ENCODE results near the gene JMJD8. TPM values are rescaled to one million over a fixed set of nuclear protein-coding genes. Genes with fewer than 3 reads are reported as not detected.

The JMJD8 gene
- total and polyA plus RNA-seq, 5 experiments from 2014 or later = 31.7 to 62.8 (median 41.2) TPM

- no peaks in the 10 kb centered on the region for H3K9me3 Mint-ChIP-seq
- no peaks in the 10 kb centered on the region for H3K36me3 Mint-ChIP-seq
- H3K4me3 Mint-ChIP-seq = peak overlapping the region in 1 of 10 donors; percentile 31
- DNase-seq = peak; percentile 32 to 81 (median 60)
- H3K4me1 Mint-ChIP-seq = peaks cover 2 to 7% (median 6%) of the 10 kb centered on the region in 4 donors
- H3K27me3 Mint-ChIP-seq = no peaks in the 10 kb centered on the region
- peak; percentile 81 to 82 for ATAC-seq
- POLR2A ChIA-PET = interaction anchor here (1.3 to 1.9 kb wide), 2 partner anchors 11 to 24 kb away, joined by 3 to 9 read pairs; partner anchors contain the start of genes METTL26 and WDR90
- H3K27ac Mint-ChIP-seq = no peak overlapping the region
Observed at GRCh38 chr16:660459-661183, 23.5 kb downstream of the JMJD8 start.

DNA sequence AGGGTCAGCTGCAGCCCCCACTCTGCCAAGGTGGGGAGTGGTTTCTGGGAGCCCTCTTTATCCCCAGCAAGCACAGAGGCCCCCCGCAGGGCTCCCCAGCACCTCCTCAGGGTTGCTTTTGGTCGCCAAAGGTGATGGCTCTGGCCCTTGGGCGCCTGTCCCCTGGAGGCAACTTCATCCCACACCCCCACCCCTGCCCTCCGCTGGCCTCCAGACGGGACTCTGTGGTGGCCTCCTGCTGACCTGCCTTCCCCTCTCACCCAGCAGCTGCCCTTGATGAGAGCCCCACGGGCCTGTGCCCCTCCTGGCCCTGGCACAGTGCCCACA lies 24.0 kb downstream of the JMJD8 start:
- H3K27me3 Mint-ChIP-seq = no peaks in the 10 kb centered on the region
- H3K27ac Mint-ChIP-seq = no peak overlapping the region
- H3K4me1 Mint-ChIP-seq = peaks cover 2 to 7% (median 6%) of the 10 kb centered on the region in 4 donors
- no peak for ATAC-seq
- POLR2A ChIA-PET = interaction anchor here (1.9 kb wide), 1 partner anchor 10 kb away, joined by 9 read pairs; the partner anchor contains the start of gene WDR90
- H3K9me3 Mint-ChIP-seq = no peaks in the 10 kb centered on the region
- no peak for DNase-seq
- no peaks in the 10 kb centered on the region for H3K36me3 Mint-ChIP-seq
- H3K4me3 Mint-ChIP-seq = no peak overlapping the region

DNA sequence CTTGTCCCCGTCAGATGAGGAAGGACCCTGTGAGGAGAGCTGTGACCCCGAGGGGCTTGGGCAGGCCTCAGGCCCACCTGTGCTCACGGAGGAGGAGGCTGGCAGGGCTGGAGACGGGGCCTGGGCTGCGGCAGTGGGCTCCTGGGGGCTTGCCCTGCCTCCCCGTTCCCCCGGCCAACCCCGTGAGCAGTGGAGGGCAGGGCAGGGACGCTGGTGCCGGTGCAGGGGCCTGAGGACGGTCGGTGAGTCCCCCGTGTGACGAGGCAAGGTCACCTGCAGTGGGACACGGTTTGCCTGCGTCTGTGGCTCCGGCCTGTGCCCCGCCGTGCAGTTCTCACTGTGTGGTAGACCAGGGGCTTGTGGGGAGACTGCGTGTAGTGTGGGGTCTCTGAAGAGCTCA lies 24.5 kb downstream of the JMJD8 start:
- DNase-seq (no peak), ATAC-seq (no peak)
- H3K27me3 Mint-ChIP-seq = no peaks in the 10 kb centered on the region
- POLR2A ChIA-PET = interaction anchor here (1.9 kb wide), 1 partner anchor 10 kb away, joined by 9 read pairs; the partner anchor contains the start of gene WDR90
- no peaks in the 10 kb centered on the region for H3K9me3 Mint-ChIP-seq
- H3K4me1 Mint-ChIP-seq = peaks cover 2 to 7% (median 6%) of the 10 kb centered on the region in 4 donors
- H3K4me3 Mint-ChIP-seq = no peak overlapping the region
- H3K27ac Mint-ChIP-seq = no peak overlapping the region
- H3K36me3 Mint-ChIP-seq = no peaks in the 10 kb centered on the region

GRCh38 chr16:658679-659571 lies 25.2 kb downstream of the JMJD8 start:
- H3K36me3 Mint-ChIP-seq = no peaks in the 10 kb centered on the region
- no peak overlapping the region for H3K27ac Mint-ChIP-seq
- H3K9me3 Mint-ChIP-seq = no peaks in the 10 kb centered on the region

GRCh38 chr16:657487-657886 lies 26.6 kb downstream of the JMJD8 start:
- Mint-ChIP-seq H3K27me3 (no peaks in the 10 kb centered on the region), H3K27ac (no peak overlapping the region), H3K4me3 (no peak overlapping the region), H3K36me3 (no peaks in the 10 kb centered on the region), H3K4me1 (peaks cover 2 to 7% (median 5%) of the 10 kb centered on the region in 4 donors), H3K9me3 (no peaks in the 10 kb centered on the region)
- no peak for DNase-seq
- no peak for ATAC-seq
- POLR2A ChIA-PET = interaction anchor here (1.5 kb wide), 1 partner anchor 10 kb away, joined by 3 read pairs; the partner anchor contains the start of gene RHOT2

More at GRCh38 chr16:658679-659571, 25.2 kb downstream of the JMJD8 start:
- POLR2A ChIA-PET = interaction anchor here (1.9 kb wide), 1 partner anchor 9 kb away, joined by 9 read pairs; the partner anchor contains the start of gene WDR90
- no peak for DNase-seq
- no peak overlapping the region for H3K4me3 Mint-ChIP-seq
- H3K4me1 Mint-ChIP-seq = peaks cover 2 to 7% (median 6%) of the 10 kb centered on the region in 4 donors
- ATAC-seq = no peak
- no peaks in the 10 kb centered on the region for H3K27me3 Mint-ChIP-seq

- Mint-ChIP-seq H3K27me3 (no peaks in the 10 kb centered on the region), H3K9me3 (no peaks in the 10 kb centered on the region), H3K27ac (no peak overlapping the region), H3K36me3 (no peaks in the 10 kb centered on the region), H3K4me3 (no peak overlapping the region), H3K4me1 (peaks cover 0 to 6% (median 1%) of the 10 kb centered on the region in 4 donors)
- no peak for DNase-seq
- ATAC-seq = no peak
- POLR2A ChIA-PET = interaction anchor here (0.8 to 1.0 kb wide), 3 partner anchors 10 to 23 kb away, joined by 3 read pairs; partner anchors contain the start of gene RHOT2
Observed at GRCh38 chr16:654034-654433, 30.1 kb downstream of the JMJD8 start.

GRCh38 chr16:652454-653305 lies 31.5 kb downstream of the JMJD8 start:
- Mint-ChIP-seq H3K27ac (no peak overlapping the region), H3K4me1 (peaks cover 0 to 14% (median 6%) of the 10 kb centered on the region in 4 donors), H3K36me3 (no peaks in the 10 kb centered on the region), H3K27me3 (no peaks in the 10 kb centered on the region), H3K9me3 (no peaks in the 10 kb centered on the region), H3K4me3 (peak overlapping the region in 2 of 10 donors; percentile 20 to 67)
- ATAC-seq = no peak
- no peak for DNase-seq
- POLR2A ChIA-PET = interaction anchor here (1.0 kb wide), 1 partner anchor 9 kb away, joined by 3 read pairs; no protein-coding TSS in a partner anchor

DNA sequence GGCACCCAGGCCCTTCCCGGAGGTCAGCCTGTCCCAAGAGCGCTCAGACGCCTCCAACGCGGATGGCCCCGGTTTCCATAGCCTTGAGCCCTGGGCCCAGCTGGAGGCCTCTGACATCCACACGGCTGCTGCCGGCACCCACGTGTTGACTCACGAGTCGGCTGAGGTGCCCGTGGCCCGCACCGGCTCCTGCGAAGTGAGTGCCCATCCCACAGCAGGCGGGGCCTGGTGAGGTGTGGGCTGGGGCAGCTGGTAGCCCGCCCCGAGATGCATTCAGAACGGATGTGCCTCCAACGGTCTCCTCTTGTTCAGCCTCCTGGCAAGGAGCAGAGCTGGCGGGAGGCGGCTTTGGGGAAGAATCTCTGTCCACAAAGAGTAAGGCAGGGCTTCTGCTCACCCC lies 32.3 kb downstream of the JMJD8 start:
- Mint-ChIP-seq H3K27me3 (no peaks in the 10 kb centered on the region), H3K36me3 (no peaks in the 10 kb centered on the region), H3K9me3 (no peaks in the 10 kb centered on the region), H3K4me3 (no peak overlapping the region), H3K27ac (no peak overlapping the region), H3K4me1 (peaks cover 0 to 17% (median 6%) of the 10 kb centered on the region in 4 donors)
- no peak for ATAC-seq
- DNase-seq = no peak
- POLR2A ChIA-PET = interaction anchor here (1.6 kb wide), 1 partner anchor 16 kb away, joined by 5 read pairs; the partner anchor contains the start of gene METTL26

- no peaks in the 10 kb centered on the region for H3K36me3 Mint-ChIP-seq
- POLR2A ChIA-PET = interaction anchor here (0.6 to 3.2 kb wide), 12 partner anchors 10 to 66 kb away, joined by 3 to 25 read pairs (median 4); partner anchors contain the start of genes JMJD8, METRN, METTL26 and RHOT2
- peak overlapping the region in 2 of 10 donors; percentile 40 to 59 for H3K27ac Mint-ChIP-seq
- peaks cover 1 to 23% (median 9%) of the 10 kb centered on the region in 4 donors for H3K4me1 Mint-ChIP-seq
- DNase-seq (no peak), ATAC-seq (peak; percentile 4 to 25)
- H3K4me3 Mint-ChIP-seq = peak overlapping the region; percentile 59 to 83 (median 69)
- H3K9me3 Mint-ChIP-seq = no peaks in the 10 kb centered on the region
- H3K27me3 Mint-ChIP-seq = no peaks in the 10 kb centered on the region
Observed at GRCh38 chr16:649631-650030, 34.5 kb downstream of the JMJD8 start.

DNA sequence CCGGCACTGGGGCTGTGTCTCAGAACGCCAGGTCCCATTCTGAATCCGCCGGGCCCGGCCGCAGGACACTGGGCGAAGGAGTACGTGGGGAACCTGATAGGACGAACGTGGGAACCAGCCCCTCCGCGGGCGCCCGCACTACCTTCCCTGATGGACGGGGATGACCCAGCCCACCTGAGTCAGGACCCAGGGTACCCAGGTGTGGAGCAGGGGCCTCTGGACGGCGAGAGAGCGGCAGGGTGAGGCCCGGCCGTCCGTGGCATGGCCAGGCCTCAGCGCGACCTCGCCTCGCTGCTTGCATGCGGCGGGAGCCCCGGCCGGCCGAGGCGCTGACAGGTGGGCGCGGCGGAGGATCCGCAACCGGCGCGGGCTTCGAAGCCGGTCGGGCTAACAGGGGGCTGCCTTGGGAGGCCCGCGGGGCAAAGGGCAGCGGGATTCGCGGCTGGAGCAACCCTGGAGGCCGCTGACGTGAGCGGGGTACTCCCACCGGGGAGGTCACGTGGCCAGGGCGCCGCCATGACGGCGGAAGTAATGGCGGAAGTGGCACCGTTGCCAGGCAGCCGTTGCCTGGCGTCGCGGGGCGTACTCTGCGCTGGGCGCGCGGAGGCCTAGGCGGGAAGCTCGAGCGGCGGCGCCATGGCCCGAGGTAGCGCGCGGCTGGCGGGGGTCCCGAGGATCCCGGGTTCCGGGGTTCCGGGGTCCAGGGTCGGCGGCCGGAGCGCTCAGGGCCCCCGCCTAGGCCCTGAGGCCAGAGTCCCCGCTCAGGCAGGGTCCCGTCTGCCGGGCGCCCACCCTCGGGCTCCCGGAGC lies 35.1 kb downstream of the JMJD8 start, which contains the start of gene WDR90:
Gene WDR90 (plus strand): TSS at position 585 of the 809 bp plus-strand sequence. CDS start 52 bp downstream, at position 637.
- Mint-ChIP-seq H3K27me3 (no peaks in the 10 kb centered on the region), H3K9me3 (no peaks in the 10 kb centered on the region), H3K4me3 (peak within 1 kb of the TSS; percentile 68 to 85 (median 75)), H3K4me1 (peaks cover 8 to 29% (median 15%) of the 10 kb centered on the region in 4 donors), H3K27ac (peak within 1 kb of the TSS in 8 of 10 donors; percentile 10 to 93 (median 84)), H3K36me3 (no peaks in the 10 kb centered on the region)
- DNase-seq (peak; percentile 88 to 95 (median 90)), ATAC-seq (peak; percentile 91 to 98)
- POLR2A ChIA-PET = interaction anchor here (0.6 to 3.2 kb wide), 15 partner anchors 9 to 332 kb away, joined by 3 to 25 read pairs (median 4); partner anchors contain the start of genes JMJD8, METRN, METTL26 and RHBDL1

Measured in naive thymus-derived CD8-positive, alpha-beta T cell (primary cell).